ENCODE data around the gene ALAS1. TPM values are rescaled to one million over a fixed set of nuclear protein-coding genes. Genes with fewer than 3 reads are reported as not detected.

The ALAS1 gene
- total and polyA plus RNA-seq, 9 of the 15 experiments (the other 6 are each of a cell fraction or from before 2014, with no cell fraction given), result 21.4 to 49.5 (median 34.4) TPM

DNA sequence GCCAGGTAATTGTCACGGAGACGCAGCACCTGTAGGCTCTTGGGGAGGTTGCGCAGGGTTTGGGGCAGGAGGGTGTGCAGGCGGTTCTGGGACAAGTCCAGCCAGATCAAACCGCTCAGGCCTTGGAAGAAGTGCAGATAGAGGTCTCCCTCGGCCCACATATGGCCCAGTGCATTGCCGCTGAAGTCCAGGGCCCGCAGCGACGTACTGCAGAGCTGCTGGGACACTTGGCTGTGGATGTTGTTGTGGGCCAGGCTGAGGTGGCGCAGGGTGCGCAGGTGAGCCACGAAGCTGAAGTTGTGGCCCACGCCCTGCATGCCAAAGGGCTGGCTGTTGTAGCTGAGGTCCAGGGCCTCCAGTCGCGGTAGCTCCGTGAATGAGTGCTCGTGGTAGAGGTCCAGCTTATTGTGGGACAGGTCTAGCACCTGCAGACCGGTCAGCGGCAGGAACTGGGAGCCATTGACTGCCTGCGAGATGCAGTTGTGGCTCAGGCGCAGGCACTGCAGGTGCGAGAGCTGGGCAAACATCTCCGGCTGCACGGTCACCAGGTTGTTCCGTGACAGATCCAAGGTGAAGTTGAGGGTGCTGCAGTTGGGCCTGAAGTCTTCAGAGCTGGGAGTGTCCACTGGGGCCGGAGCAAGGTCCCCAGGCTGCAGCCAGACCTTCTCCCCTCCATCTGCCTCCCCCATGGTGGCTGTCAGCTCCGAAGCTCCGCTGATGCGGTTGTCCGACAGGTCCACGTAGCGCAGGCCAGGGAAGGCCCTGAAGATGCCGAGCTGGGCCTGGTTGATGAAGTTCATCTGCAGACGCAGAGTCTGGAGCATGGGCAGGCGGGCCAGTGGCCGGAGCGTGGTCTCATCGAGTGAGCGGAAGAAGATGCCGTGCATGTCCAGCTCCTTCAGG, 24.6 kb downstream of the ALAS1 start:
- CTCF ChIA-PET (ENCODE audit: low intra/inter-chr PET ratio), result no interaction called here
- no peak for ATAC-seq
- Histone ChIP-seq H4K20me1 (replicated peaks; ENCODE audit: control insufficient read depth, insufficient read depth, low read length) (no peaks in the 10 kb centered on the region), H2AFZ (ENCODE audit: low read depth, low read length) (no peak overlapping the region), H3K9ac (ENCODE audit: insufficient read depth in 1 of 2, low read depth in 2 of 2, low read length in 2 of 2) (peak overlapping the region in 1 of 2 experiments; percentile 35; a peak in 2 of 4 replicates), H3K27me3 (ENCODE audit: control insufficient read depth in 2 of 2, insufficient read depth in 2 of 2, low read length in 2 of 2) (no peaks in the 10 kb centered on the region), H3K4me1 (replicated peaks in 1 of 2; ENCODE audit: control insufficient read depth in 2 of 2, insufficient read depth in 2 of 2, low read length in 2 of 2) (peaks cover 22 to 55% of the 10 kb centered on the region in 2 experiments), H3K79me2 (ENCODE audit: control insufficient read depth, insufficient read depth, low read length) (no peaks in the 10 kb centered on the region), H3K4me3 (no peak overlapping the region), H3K9me1 (ENCODE audit: control insufficient read depth, insufficient read depth, low read length) (no peaks in the 10 kb centered on the region), H3K36me3 (ENCODE audit: control insufficient read depth, insufficient read depth, low read length) (no peaks in the 10 kb centered on the region), H3K27ac (ENCODE audit: extremely low read depth, low read depth, low read length) (no peak overlapping the region), H3K4me2 (ENCODE audit: insufficient read depth, low read length) (no peak overlapping the region), H3K9me3 (replicated peaks; ENCODE audit: control insufficient read depth, insufficient read depth, low read depth, low read length) (no peaks in the 10 kb centered on the region)
- in situ Hi-C loops (cut with MboI) (no loop called here), intact Hi-C loops (cut with micrococcal nuclease) (loop anchor here (5.0 kb wide), 3 partner anchors 165 to 225 kb away; partner anchors contain the start of gene SEMA3G)
- DNase-seq (ENCODE audit: extremely low read depth in 1 of 4, low spot score in 3 of 4), result no peak
- POLR2A ChIA-PET, result interaction anchor here (0.6 to 1.1 kb wide), 3 partner anchors 24 to 216 kb away, joined by 3 read pairs; no protein-coding TSS in a partner anchor
- WGBS (ENCODE audit: insufficient coverage, low coverage, missing lambda C conversion rate), result 60% methylated on average over 31 of the region's 41 CpGs
- BruUV-seq (replicated peaks), result no TSS peak
- TF ChIP-seq, protein P1, sequence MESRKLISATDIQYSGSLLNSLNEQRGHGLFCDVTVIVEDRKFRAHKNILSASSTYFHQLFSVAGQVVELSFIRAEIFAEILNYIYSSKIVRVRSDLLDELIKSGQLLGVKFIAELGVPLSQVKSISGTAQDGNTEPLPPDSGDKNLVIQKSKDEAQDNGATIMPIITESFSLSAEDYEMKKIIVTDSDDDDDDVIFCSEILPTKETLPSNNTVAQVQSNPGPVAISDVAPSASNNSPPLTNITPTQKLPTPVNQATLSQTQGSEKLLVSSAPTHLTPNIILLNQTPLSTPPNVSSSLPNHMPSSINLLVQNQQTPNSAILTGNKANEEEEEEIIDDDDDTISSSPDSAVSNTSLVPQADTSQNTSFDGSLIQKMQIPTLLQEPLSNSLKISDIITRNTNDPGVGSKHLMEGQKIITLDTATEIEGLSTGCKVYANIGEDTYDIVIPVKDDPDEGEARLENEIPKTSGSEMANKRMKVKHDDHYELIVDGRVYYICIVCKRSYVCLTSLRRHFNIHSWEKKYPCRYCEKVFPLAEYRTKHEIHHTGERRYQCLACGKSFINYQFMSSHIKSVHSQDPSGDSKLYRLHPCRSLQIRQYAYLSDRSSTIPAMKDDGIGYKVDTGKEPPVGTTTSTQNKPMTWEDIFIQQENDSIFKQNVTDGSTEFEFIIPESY (CRISPR knock-in tag; IDR thresholded peaks at IDR 0.05), result peak; percentile 51
- no peak for TF ChIP-seq ZNF41 (CRISPR knock-in tag; conservative IDR thresholded peaks at IDR 0.05)
- FAIRE-seq, result no peak

Data from K562 (cell line).